Measurements from ENCODE around the gene DSCAML1. TPM values are rescaled to one million over a fixed set of nuclear protein-coding genes. Genes with fewer than 3 reads are reported as not detected.

The DSCAML1 gene
- total RNA-seq, 2 experiments from 2014 or later, result not detected

DNA sequence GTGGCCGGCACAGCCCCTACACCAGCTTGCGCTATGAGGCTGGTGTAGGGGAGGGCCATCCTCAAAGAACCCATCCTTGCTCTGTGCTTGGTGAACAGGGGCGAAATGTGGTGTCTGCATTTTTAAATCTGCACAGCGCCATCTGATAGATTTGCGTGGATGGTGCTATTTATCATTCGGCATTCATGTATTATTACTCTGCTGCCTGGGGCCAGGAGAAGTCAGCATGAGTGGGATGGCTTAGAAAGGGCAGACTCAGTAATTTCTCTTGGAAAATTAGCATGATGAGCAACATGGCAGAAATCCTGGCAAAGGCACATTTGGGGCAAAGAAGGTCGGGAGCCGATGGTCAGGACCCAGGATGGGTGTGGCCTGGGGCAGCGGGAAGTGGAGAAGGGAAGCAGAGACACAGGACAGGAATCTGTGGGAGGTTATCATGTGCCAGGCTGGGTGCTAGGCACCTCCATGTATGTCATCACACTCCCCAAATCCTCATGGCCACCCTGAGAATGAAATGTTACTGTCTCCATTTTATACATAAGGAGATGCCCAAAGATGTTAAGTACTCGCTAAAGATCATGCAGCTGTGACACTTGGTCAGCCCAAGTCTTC is 320.4 kb downstream of the DSCAML1 start:
- no peaks in the 10 kb centered on the region for H3K79me2 ChIP-seq (ENCODE audit: insufficient read depth, low read depth, low read length)
- CTCF ChIA-PET (ENCODE audit: unreplicated experiment), result no interaction called here
- no peaks in the 10 kb centered on the region for H3K9me3 ChIP-seq (ENCODE audit: low read length)
- no peaks in the 10 kb centered on the region for H3K9me2 ChIP-seq (ENCODE audit: insufficient read depth, low read length)
- DNase-seq (ENCODE audit: low spot score), result no peak
- no peaks in the 10 kb centered on the region for H3K4me1 ChIP-seq (ENCODE audit: insufficient read depth, low read length, poor library complexity, severe bottlenecking)
- BruUV-seq (replicated peaks), result no TSS peak
- no peaks in the 10 kb centered on the region for H3K36me3 ChIP-seq (ENCODE audit: insufficient read depth, low read length)
- no peak overlapping the region for H3K27ac ChIP-seq (ENCODE audit: low read depth, low read length, poor library complexity, severe bottlenecking)
- POLR2A ChIA-PET, result no interaction called here
- no peak overlapping the region for H3K4me3 ChIP-seq (ENCODE audit: low read depth, low read length, poor library complexity, severe bottlenecking)
- TF ChIP-seq, protein P1, sequence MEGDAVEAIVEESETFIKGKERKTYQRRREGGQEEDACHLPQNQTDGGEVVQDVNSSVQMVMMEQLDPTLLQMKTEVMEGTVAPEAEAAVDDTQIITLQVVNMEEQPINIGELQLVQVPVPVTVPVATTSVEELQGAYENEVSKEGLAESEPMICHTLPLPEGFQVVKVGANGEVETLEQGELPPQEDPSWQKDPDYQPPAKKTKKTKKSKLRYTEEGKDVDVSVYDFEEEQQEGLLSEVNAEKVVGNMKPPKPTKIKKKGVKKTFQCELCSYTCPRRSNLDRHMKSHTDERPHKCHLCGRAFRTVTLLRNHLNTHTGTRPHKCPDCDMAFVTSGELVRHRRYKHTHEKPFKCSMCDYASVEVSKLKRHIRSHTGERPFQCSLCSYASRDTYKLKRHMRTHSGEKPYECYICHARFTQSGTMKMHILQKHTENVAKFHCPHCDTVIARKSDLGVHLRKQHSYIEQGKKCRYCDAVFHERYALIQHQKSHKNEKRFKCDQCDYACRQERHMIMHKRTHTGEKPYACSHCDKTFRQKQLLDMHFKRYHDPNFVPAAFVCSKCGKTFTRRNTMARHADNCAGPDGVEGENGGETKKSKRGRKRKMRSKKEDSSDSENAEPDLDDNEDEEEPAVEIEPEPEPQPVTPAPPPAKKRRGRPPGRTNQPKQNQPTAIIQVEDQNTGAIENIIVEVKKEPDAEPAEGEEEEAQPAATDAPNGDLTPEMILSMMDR (conservative IDR thresholded peaks at IDR 0.05; ENCODE audit: low read length), result no peak
- TF ChIP-seq EZH2phosphoT487 (IDR thresholded peaks at IDR 0.05; ENCODE audit: borderline replicate concordance, low read depth, low read length), result no peak
- H3K4me2 ChIP-seq (ENCODE audit: low read length), result no peak overlapping the region
- intact Hi-C loops (cut with micrococcal nuclease; ENCODE audit: unreplicated experiment), result no loop called here
- H2AFZ ChIP-seq (ENCODE audit: low read length), result no peak overlapping the region
- H4K20me1 ChIP-seq (ENCODE audit: insufficient read depth, low read length), result no peaks in the 10 kb centered on the region

DNA sequence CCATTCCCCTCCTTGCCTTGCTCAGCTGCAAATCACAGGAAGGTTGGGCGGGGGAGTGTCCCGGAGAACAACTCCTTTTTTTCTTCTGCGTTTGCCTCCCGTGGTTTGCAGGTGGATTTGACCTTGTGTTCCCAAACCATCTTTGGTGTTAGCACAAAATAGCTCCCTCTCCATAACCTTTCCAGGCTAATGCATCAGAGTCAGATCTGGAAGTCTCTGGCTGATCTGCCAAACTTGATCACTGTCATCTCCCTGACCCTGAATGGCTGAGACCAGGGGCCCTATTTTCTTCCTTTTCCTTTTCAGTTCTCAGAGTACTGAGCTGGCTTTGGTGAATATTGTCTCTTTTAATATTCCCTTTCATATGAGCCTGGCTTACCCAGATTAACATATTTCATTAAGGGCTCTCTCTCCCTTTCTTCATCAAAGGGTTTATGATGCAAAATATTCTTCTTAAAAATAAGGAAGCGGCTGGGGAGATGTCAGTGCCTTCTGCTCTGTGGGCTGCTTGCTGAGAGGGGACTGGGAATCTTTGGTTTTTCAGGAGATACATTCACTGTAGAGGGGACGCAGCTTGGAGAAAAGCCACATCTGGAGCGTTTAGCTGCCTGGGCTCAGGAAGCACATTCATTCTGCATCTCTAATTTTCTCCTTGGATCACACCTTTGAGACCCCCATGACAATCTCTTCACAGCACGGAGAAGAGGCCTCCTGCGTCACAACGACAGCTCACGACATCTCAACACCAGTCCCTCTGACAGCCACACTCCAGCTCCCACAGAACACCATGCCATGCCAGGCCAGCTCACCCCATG is 321.1 kb downstream of the DSCAML1 start:
- DNase-seq (ENCODE audit: low spot score), result no peak
- Histone ChIP-seq H3K4me3 (ENCODE audit: low read depth, low read length, poor library complexity, severe bottlenecking) (no peak overlapping the region), H3K36me3 (ENCODE audit: insufficient read depth, low read length) (no peaks in the 10 kb centered on the region), H4K20me1 (ENCODE audit: insufficient read depth, low read length) (no peaks in the 10 kb centered on the region), H3K9me3 (ENCODE audit: low read length) (no peaks in the 10 kb centered on the region), H3K4me1 (ENCODE audit: insufficient read depth, low read length, poor library complexity, severe bottlenecking) (no peaks in the 10 kb centered on the region), H2AFZ (ENCODE audit: low read length) (no peak overlapping the region), H3K9me2 (ENCODE audit: insufficient read depth, low read length) (no peaks in the 10 kb centered on the region), H3K79me2 (ENCODE audit: insufficient read depth, low read depth, low read length) (no peaks in the 10 kb centered on the region), H3K4me2 (ENCODE audit: low read length) (no peak overlapping the region), H3K27ac (ENCODE audit: low read depth, low read length, poor library complexity, severe bottlenecking) (no peak overlapping the region)
- CTCF ChIA-PET (ENCODE audit: unreplicated experiment), result interaction anchor here (1.0 kb wide), 1 partner anchor 10 kb away, joined by 3 read pairs; no protein-coding TSS in a partner anchor
- intact Hi-C loops (cut with micrococcal nuclease; ENCODE audit: unreplicated experiment), result no loop called here
- POLR2A ChIA-PET, result no interaction called here
- no TSS peak for BruUV-seq (replicated peaks)
- no peak for TF ChIP-seq EZH2phosphoT487 (IDR thresholded peaks at IDR 0.05; ENCODE audit: borderline replicate concordance, low read depth, low read length)
- TF ChIP-seq, protein P1 (conservative IDR thresholded peaks at IDR 0.05; ENCODE audit: low read length), result no peak

Measured in OCI-LY7 (cell line).